Tracheal epithelial cell (primary cell): ENCODE data around the gene ABO. TPM values are rescaled to one million over a fixed set of nuclear protein-coding genes. Genes with fewer than 3 reads are reported as not detected.

Source experiments
- total RNA-seq: library from RNA; depleted of rRNA; stranded (reverse); fragments of >200 nt; gene quantifications from 2 replicates; pipeline ENCODE4 v1.2.1, GENCODE V29; 2014

ABO gene
- under 0.01 and 0.43 TPM in 2 replicates for total RNA-seq

GRCh38 chr9:133275105-133276000 is at the start of gene ABO:
Gene ABO (minus strand): TSS chr9:133275201.

GRCh38 chr9:133208880-133209300 is 66.1 kb downstream of the ABO start, which contains the start of gene OBP2B:
Gene OBP2B (minus strand): TSS chr9:133209250. CDS start chr9:133209199, 51 bp downstream.

Other genes with a start within 250 kb of the ABO start
- 24.9 and 33.7 TPM in 2 replicates for gene GTF3C5, start 244.2 kb downstream of the ABO start, total RNA-seq
- gene CEL, start 213.2 kb downstream of the ABO start, total RNA-seq = 0.48 and 0.64 TPM in 2 replicates
- gene RALGDS, start 154.0 kb downstream of the ABO start, total RNA-seq = 31.3 and 35.0 TPM in 2 replicates
- gene GBGT1, start 111.3 kb downstream of the ABO start, total RNA-seq = 1.3 and 1.7 TPM in 2 replicates
- not detected in 2 replicates for gene OBP2B, start 66.0 kb downstream of the ABO start, total RNA-seq
- gene SURF6, start 61.0 kb upstream of the ABO start, total RNA-seq = 11.9 and 16.1 TPM in 2 replicates
- gene MED22, start 72.9 kb upstream of the ABO start, total RNA-seq = 17.6 and 20.2 TPM in 2 replicates
- gene RPL7A, start 73.0 kb upstream of the ABO start, total RNA-seq = 3,279 and 4,044 TPM in 2 replicates
- 16.6 and 30.9 TPM in 2 replicates for gene SURF1, start 81.3 kb upstream of the ABO start, total RNA-seq
- gene SURF2, start 81.3 kb upstream of the ABO start, total RNA-seq = 41.0 and 72.9 TPM in 2 replicates
- 220 and 344 TPM in 2 replicates for gene SURF4, start 100.9 kb upstream of the ABO start, total RNA-seq
- 0.48 TPM in 1 of 2 replicates, not detected in the other for gene STKLD1, start 101.2 kb upstream of the ABO start, total RNA-seq
- 10.8 and 15.6 TPM in 2 replicates for gene REXO4, start 142.8 kb upstream of the ABO start, total RNA-seq
- gene ADAMTS13, start 147.2 kb upstream of the ABO start, total RNA-seq = 0.21 and 1.4 TPM in 2 replicates
- gene CACFD1, start 184.8 kb upstream of the ABO start, total RNA-seq = 5.5 and 6.7 TPM in 2 replicates
- 1.9 and 37.6 TPM in 2 replicates for gene SLC2A6, start 203.9 kb upstream of the ABO start, total RNA-seq
- gene MYMK, start 249.8 kb upstream of the ABO start, total RNA-seq = not detected in 2 replicates